PFSK-1 (cell line): ENCODE measurements around the gene ZNF644.

Source experiments
- FOXP2 ChIP-seq: optimal IDR thresholded peaks from 2 replicates; pipeline ENCODE3; 2011; ENCODE audit warnings: borderline replicate concordance, control low read depth, inconsistent platforms; ENCODE audit not compliant: insufficient read depth; ENCODE audit errors: extremely low read length, extremely low read depth
- POLR2AphosphoS5 ChIP-seq: IDR thresholded peaks from 2 replicates; pipeline ENCODE4 v1.6.1; 2012; ENCODE audit warnings: low read depth, mild to moderate bottlenecking, control low read depth, low read length, moderate library complexity
- SIN3A ChIP-seq: IDR thresholded peaks from 2 replicates; pipeline ENCODE4 v1.6.1; 2012; ENCODE audit warnings: mild to moderate bottlenecking, low read length, moderate library complexity, borderline replicate concordance; ENCODE audit not compliant: insufficient read depth
- TAF1 ChIP-seq: IDR thresholded peaks from 2 replicates; pipeline ENCODE4 v1.6.1; 2012; ENCODE audit warnings: low read length, control low read depth, borderline replicate concordance; ENCODE audit not compliant: insufficient read depth
- TF ChIP-seq, protein P1 (sequence below), 2 experiments: IDR thresholded peaks; 2 replicates each; pipeline versions ENCODE4 v1.6.1 to v1.8.0; 2011 to 2012; ENCODE audit warnings: low read depth in 2 of 2, low read length in 2 of 2, control low read depth in 1 of 2, inconsistent platforms in 1 of 2, mild to moderate bottlenecking in 1 of 2, moderate library complexity in 1 of 2; ENCODE audit not compliant: insufficient read depth in 1 of 2

The ZNF644 gene

DNA sequence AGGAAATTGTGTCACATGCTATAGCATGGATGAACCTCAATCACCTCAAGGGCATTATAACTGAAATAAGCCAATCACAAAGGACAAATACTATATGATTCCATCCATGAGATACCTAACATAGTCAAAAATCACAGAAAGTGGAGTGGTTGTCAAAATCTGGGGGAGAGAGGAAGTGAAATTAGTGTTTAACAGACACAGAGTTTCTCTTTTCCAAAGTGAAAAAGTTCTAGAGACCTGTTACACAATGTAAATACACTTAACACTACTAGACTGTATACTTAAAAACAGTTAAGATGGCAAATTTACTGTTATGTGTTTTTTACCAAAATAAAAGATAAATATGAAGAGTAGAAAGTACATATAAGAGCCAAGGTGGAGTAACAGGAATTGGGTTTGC is 31.8 kb downstream of the ZNF644 start:
- TF ChIP-seq, protein P1, sequence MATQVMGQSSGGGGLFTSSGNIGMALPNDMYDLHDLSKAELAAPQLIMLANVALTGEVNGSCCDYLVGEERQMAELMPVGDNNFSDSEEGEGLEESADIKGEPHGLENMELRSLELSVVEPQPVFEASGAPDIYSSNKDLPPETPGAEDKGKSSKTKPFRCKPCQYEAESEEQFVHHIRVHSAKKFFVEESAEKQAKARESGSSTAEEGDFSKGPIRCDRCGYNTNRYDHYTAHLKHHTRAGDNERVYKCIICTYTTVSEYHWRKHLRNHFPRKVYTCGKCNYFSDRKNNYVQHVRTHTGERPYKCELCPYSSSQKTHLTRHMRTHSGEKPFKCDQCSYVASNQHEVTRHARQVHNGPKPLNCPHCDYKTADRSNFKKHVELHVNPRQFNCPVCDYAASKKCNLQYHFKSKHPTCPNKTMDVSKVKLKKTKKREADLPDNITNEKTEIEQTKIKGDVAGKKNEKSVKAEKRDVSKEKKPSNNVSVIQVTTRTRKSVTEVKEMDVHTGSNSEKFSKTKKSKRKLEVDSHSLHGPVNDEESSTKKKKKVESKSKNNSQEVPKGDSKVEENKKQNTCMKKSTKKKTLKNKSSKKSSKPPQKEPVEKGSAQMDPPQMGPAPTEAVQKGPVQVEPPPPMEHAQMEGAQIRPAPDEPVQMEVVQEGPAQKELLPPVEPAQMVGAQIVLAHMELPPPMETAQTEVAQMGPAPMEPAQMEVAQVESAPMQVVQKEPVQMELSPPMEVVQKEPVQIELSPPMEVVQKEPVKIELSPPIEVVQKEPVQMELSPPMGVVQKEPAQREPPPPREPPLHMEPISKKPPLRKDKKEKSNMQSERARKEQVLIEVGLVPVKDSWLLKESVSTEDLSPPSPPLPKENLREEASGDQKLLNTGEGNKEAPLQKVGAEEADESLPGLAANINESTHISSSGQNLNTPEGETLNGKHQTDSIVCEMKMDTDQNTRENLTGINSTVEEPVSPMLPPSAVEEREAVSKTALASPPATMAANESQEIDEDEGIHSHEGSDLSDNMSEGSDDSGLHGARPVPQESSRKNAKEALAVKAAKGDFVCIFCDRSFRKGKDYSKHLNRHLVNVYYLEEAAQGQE (IDR thresholded peaks at IDR 0.05; ENCODE audit: insufficient read depth in 1 of 2, low read depth in 2 of 2, low read length in 2 of 2), result no peak
- TF ChIP-seq FOXP2 (no peak), SIN3A (no peak), POLR2AphosphoS5 (no peak), TAF1 (no peak)

DNA sequence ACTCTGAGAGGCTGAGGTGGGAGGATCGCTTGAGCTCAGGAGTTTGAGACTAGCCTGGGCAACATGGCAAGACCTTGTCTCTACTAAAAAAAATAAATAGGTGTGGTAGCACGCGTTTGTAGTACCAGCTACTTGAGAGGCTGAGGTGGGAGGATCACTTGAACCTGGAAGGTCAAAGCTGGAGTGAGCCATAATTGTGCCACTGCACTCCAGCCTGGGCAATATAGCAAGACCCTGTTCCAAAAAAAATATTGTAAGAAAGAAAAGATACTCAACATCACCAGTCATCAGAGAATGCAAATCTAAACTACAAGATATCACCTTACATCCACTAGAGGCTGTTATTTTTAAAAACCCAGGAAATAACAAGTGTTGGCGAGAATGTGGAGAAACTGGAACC is 32.5 kb downstream of the ZNF644 start:
- TF ChIP-seq TAF1 (no peak), FOXP2 (no peak), SIN3A (no peak)
- TF ChIP-seq, protein P1 (IDR thresholded peaks at IDR 0.05; ENCODE audit: insufficient read depth in 1 of 2, low read depth in 2 of 2, low read length in 2 of 2), result no peak

DNA sequence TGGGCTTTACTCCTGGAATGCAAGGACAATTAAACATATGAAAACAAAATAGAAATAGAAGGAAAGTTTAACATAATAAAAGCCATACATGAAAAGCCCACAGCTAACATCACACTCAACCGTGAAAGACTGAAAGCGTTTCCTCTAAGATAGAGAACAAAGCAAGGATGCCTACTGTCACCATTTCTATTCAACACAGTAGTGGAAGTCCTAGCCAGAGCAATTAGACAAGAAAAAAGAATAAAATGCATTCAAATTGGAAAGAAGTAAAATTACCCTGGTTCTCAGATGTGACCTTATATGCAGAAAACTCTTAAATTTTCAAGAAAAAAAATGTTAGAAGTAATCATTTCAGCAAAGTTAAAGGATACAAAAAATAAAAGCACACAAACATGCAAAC is 34.0 kb downstream of the ZNF644 start:
- TF ChIP-seq POLR2AphosphoS5, result no peak
- TF ChIP-seq SIN3A, result no peak
- TF ChIP-seq FOXP2, result no peak
- no peak for TF ChIP-seq TAF1
- TF ChIP-seq, protein P1 (IDR thresholded peaks at IDR 0.05; ENCODE audit: insufficient read depth in 1 of 2, low read depth in 2 of 2, low read length in 2 of 2), result no peak

DNA sequence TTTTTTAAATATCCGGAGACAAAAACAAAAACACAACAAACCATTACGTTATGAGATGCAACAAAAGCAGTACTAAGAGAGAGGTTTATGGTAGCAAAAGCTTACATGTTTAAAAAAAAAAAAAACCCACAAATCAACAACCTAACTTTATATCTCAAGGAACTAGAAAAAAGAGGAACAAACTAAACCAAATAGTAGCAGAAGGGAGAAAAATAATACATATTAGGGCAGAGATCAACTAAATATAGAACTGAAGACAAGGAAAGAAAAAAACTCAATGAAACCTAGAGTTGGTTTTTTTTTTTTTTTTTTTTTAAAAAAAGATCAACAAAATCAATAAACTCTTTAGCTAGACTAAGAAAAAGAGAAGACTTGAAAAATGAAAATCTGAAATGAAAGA is 34.9 kb downstream of the ZNF644 start:
- TF ChIP-seq FOXP2 (no peak), POLR2AphosphoS5 (no peak), TAF1 (no peak), SIN3A (no peak)
- TF ChIP-seq, protein P1 (IDR thresholded peaks at IDR 0.05; ENCODE audit: insufficient read depth in 1 of 2, low read depth in 2 of 2, low read length in 2 of 2), result no peak

DNA sequence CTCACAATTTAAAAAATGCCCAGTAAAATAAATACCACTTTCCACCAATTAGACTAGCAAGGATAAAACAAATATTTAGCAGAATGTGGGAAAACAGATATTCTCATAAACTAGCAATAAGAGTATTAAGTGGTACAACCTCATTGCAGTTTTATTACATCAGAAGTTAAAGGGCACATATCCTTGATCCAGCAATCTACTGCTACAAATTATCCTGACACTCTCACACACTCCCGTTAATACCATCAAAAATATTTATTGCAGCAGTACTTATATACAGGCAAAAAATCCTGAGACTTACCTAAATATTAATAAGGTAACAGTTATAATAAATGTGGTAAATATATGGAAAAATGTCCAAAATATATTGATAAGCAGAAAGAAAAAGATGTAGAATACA is 44.3 kb downstream of the ZNF644 start:
- TF ChIP-seq FOXP2 (no peak), POLR2AphosphoS5 (no peak), TAF1 (no peak), SIN3A (no peak)
- TF ChIP-seq, protein P1 (IDR thresholded peaks at IDR 0.05; ENCODE audit: insufficient read depth in 1 of 2, low read depth in 2 of 2, low read length in 2 of 2), result no peak
